Panc1 (cell line): ENCODE data around the gene TFF1.

Experiments
- POLR2AphosphoS5 ChIP-seq: IDR thresholded peaks from 2 replicates; pipeline ENCODE4 v1.6.1; 2012; ENCODE audit warnings: mild to moderate bottlenecking, low read depth, low read length, moderate library complexity
- SIN3A ChIP-seq: IDR thresholded peaks from 2 replicates; pipeline ENCODE4 v1.6.1; 2012; ENCODE audit warnings: low read depth, mild to moderate bottlenecking, low read length, moderate library complexity, borderline replicate concordance; ENCODE audit not compliant: insufficient read depth
- TF ChIP-seq, protein P1 (sequence below): fragments of 450-650 bp; IDR thresholded peaks from 2 replicates; pipeline ENCODE4 v1.5.1; 2017; ENCODE audit warnings: mild to moderate bottlenecking
- TF ChIP-seq, protein P2 (sequence below), 2 experiments: IDR thresholded peaks; 2 replicates each; pipeline ENCODE4 v1.6.1; 2011 to 2012; ENCODE audit warnings: low read depth in 2 of 2, control low read depth in 1 of 2, low read length in 1 of 2, mild to moderate bottlenecking in 1 of 2, moderate library complexity in 1 of 2; ENCODE audit not compliant: insufficient read depth in 1 of 2

DNA sequence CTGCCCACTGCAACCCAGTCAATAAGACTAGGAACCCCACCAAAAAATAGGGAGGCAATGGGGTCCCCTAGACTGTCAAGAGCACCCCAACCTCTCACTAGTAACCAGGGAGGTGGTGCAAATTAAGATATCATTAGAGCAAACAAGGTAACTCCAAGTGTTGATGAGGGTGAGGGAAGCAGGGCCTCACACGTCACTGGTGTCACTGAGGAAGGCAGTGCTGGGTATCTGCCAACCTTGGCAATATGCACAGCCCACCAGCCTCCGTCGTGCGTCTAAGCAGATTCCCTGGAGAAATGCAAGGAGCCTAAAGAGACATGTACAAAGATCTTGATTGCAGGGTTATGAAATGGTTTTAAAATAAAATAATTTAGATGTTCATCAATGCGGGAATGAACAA lies 41.1 kb upstream of the TFF1 start:
- TF ChIP-seq, protein P1, sequence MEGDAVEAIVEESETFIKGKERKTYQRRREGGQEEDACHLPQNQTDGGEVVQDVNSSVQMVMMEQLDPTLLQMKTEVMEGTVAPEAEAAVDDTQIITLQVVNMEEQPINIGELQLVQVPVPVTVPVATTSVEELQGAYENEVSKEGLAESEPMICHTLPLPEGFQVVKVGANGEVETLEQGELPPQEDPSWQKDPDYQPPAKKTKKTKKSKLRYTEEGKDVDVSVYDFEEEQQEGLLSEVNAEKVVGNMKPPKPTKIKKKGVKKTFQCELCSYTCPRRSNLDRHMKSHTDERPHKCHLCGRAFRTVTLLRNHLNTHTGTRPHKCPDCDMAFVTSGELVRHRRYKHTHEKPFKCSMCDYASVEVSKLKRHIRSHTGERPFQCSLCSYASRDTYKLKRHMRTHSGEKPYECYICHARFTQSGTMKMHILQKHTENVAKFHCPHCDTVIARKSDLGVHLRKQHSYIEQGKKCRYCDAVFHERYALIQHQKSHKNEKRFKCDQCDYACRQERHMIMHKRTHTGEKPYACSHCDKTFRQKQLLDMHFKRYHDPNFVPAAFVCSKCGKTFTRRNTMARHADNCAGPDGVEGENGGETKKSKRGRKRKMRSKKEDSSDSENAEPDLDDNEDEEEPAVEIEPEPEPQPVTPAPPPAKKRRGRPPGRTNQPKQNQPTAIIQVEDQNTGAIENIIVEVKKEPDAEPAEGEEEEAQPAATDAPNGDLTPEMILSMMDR = no peak
- TF ChIP-seq, protein P2, sequence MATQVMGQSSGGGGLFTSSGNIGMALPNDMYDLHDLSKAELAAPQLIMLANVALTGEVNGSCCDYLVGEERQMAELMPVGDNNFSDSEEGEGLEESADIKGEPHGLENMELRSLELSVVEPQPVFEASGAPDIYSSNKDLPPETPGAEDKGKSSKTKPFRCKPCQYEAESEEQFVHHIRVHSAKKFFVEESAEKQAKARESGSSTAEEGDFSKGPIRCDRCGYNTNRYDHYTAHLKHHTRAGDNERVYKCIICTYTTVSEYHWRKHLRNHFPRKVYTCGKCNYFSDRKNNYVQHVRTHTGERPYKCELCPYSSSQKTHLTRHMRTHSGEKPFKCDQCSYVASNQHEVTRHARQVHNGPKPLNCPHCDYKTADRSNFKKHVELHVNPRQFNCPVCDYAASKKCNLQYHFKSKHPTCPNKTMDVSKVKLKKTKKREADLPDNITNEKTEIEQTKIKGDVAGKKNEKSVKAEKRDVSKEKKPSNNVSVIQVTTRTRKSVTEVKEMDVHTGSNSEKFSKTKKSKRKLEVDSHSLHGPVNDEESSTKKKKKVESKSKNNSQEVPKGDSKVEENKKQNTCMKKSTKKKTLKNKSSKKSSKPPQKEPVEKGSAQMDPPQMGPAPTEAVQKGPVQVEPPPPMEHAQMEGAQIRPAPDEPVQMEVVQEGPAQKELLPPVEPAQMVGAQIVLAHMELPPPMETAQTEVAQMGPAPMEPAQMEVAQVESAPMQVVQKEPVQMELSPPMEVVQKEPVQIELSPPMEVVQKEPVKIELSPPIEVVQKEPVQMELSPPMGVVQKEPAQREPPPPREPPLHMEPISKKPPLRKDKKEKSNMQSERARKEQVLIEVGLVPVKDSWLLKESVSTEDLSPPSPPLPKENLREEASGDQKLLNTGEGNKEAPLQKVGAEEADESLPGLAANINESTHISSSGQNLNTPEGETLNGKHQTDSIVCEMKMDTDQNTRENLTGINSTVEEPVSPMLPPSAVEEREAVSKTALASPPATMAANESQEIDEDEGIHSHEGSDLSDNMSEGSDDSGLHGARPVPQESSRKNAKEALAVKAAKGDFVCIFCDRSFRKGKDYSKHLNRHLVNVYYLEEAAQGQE (IDR thresholded peaks at IDR 0.05; ENCODE audit: insufficient read depth in 1 of 2, low read depth in 2 of 2, low read length in 1 of 2) = no peak
- TF ChIP-seq POLR2AphosphoS5 = no peak
- no peak for TF ChIP-seq SIN3A
